Stimulated activated CD4-positive, alpha-beta T cell treated with anti-CD3 and anti-CD28 coated beads, Interleukin-12 subunit alpha, Interleukin-12 subunit beta, amount 100 ng/mL, for 48 hours (primary cell): ENCODE results near the gene IFITM1.
"Not testable (repeated sequence)": the region's sequence is repeated elsewhere in the genome, so short reads cannot be mapped to it uniquely, and the experiment has no call there.

Experiments used
- DNase-seq, 3 donors: peaks; one replicate each; pipeline ENCODE4 v3.0.0-alpha.2; 2020; ENCODE audit warnings: low read depth in 2 of 3, low spot score in 1 of 3

The IFITM1 gene

DNA sequence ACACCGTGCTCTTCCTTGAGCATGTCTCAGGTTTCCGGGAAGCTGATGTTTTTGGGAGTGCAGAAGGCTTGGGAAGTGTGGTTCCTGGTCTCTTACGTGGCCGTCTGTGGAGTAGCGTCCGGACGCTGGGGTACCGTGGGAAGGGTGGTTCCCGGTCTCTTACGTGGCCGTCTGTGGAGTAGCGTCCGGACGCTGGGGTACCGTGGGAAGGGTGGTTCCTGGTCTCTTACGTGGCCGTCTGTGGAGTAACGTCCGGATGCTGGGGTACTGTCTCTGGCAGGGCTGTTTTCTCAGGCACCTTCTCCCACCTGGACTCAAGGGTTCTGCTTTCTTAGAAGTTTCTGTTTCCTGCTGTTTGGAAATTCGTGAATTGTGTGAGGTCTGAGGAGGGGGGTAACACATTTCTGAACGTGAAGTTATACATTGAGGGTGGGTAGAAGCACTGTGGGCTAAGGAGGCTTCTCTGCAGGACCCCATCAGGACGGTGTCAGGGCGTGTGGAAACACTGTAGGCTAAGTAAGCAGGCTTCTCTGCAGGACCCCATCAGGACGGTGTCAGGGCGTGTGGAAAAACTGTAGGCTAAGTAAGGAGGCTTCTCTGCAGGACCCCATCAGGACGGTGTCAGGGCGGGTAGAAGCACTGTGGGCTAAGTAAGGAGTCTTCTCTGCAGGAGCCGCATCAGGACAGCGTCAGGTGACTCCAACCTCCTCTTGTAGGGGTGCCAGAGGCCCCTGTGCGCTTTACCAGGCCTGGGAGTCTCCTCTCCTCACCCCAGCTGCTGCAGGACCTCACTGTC is 12.2 kb downstream of the IFITM1 start:
- no peak for DNase-seq

DNA sequence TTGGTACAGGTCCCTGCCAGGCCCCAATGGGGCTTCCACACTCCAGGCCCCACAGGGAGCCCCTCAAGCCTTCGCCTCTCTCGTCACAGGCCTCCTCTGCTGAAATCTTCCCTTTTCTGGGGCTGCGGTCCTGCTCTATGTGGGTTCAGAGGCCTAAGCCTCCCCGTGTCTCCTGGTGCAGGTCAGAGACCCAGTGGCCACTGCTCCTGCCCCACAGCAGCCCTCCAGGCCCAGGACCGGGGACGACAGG is 12.7 kb downstream of the IFITM1 start:
- no peak for DNase-seq

DNA sequence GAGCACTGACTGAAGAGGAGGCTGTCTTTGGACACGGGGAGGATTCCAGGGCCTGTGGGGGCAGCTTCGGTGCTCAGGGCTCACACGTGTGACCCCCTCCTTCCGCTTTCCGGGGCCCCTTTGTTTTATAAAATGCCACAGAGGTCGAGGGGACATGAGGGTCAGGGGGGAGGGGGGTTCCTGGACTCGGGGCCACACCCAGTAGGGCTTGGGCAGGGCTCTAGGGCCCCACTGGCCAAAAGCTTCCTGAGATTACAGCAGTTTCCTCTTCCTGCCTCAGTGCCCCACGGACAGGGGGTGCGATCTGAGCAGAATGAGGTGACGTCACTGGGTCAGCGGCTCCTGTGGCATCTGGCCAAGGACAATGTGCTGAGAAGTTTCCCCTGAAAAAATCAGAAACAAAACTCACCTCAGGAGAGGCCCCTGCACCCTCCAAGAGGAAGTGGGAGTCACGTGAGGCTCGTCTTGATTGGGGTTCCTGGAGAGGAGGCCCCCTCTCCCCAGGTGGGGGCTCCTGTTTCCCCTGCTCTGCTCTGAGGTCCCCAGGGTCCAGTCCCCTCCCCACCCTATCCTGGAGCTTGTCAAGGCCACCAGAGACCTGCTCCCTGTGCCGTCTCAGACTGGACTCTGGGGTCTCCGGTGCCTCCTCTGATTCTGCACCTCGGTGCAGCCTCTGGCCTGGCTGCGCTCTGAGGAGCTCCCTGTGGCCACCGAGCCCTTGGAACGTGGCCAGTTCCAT is 13.2 kb downstream of the IFITM1 start:
- DNase-seq = peak in 1 of 3 donors; percentile 62

DNA sequence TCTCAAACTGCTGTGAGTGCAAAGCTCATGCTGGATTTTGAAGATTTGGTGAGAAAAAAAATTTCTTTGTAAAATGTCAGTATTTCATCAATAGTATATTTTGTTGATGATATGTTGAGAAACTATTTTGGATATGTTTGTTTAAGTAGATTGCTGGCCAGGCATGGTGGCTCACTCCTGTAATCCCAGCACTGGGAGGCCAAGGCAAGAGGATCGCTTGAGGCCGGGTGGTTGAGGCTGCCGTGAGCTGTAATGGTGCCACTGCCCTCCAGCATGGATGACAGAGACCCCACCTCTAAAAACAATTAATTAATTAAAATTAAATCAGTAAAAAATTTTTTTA is 13.7 kb downstream of the IFITM1 start:
- DNase-seq = no peak

DNA sequence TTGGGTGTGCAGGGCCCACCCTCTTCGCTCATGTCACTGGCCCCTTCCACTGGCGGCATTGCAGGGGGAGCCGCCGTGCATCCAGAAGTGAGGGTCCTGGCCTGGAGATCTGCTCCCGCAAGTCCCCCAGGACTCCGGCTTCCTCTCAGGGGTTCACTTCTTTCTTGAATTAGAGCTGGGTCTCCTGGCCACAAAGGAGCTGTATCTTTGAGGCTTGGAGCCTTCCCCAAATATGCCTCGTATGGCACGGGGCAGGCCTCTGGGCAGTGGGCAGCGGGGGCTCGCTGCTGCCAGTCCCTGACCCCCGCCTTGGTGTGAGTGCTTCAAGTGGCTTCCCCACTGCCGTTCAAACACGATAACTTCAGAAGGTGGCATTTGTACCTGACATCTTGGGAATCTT is 14.2 kb downstream of the IFITM1 start:
- DNase-seq = no peak

DNA sequence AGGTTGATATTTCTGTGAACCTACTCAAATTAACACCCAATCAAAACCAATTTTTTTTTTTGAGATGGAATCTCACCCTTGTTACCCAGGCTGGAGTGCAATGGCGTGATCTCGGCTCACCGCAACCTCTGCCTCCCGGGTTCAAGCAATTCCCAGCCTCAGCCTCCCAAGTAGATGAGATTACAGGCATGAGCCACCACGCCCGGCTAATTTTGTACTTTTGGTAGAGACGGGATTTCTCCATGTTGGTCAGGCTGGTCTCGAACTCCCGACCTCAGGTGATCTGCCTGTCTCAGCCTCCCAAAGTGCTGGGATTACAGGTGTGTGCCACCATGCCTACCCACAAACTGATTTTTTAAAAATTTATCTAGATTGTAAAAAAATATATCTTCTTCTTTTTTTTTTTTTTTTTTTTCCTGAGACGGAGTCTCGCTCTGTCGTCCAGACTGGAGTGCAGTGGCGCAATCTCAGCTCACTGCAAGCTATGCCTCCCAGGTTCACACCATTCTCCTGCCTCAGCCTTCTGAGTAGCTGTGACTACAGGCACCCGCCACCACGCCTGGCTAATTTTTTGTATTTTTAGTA is 14.8 kb downstream of the IFITM1 start:
- DNase-seq = not testable (repeated sequence)

DNA sequence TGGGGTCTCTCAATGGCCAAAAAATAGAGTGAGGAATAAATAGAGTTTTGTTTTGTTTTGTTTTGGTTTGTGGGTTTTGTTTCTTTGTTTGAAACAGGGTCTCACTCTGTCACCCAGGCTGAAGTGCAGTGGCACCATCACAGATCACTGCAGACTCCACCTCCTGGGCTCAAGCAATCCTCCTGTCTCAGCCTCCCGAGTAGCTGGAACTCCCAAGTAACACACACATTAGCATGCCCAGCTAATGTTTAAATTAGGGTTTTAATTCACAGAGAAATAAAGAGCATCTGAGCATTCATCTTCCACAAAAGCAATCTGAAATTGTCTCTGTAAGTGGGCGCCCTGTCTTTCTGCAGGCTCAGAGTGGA is 16.0 kb downstream of the IFITM1 start:
- DNase-seq = no peak

DNA sequence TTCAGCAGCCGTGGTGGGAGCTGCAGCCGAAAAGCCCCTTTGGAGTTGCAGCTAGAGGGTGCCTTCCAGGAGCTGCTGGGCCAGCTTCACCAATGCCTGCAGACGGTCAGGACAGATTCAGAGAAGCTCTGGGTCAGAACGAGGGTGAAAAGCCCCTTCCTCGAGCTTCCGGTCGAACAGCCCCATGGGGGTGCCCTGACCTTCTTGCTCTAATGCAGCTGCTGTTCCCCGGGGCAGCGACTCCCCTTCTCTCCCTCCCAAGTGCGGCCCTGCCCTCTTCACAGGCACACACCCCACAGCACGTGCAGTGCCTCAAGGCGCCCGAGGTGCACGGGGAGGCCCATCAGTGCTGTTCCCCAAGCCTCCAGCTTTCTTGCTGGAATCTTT is 16.5 kb downstream of the IFITM1 start:
- DNase-seq = no peak

DNA sequence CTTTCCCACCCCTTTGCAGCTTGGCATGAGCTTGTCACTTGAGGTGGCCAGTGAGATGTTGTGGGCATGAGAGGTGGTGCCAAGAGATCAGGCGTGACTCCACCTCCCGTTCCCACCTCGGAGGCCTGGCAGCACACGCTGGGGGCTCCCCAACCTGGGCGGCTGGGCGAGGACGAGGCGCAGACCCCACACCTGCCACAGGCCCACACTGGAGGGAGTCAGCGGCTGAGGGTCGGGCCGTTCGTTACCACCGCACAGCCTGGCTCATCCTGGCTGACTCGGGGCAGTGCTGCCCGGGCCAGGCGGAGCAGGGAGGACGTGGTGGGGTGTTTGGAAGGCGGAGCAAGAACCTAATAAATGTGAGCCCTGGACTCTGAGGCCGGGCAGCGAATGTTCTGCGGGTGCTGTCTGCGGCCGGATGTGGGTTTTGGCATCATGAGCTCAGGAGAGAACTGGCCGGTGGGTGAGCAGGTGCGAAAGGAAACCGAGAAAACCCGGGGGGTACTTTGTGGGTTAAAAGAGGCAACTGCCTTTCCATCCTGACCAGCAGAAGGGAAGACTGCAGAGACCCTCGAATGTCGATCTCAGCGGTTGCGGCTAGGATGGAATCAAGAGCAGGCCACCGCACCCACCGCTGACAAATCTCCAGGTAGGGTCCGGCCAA is 17.0 kb downstream of the IFITM1 start:
- no peak for DNase-seq

DNA sequence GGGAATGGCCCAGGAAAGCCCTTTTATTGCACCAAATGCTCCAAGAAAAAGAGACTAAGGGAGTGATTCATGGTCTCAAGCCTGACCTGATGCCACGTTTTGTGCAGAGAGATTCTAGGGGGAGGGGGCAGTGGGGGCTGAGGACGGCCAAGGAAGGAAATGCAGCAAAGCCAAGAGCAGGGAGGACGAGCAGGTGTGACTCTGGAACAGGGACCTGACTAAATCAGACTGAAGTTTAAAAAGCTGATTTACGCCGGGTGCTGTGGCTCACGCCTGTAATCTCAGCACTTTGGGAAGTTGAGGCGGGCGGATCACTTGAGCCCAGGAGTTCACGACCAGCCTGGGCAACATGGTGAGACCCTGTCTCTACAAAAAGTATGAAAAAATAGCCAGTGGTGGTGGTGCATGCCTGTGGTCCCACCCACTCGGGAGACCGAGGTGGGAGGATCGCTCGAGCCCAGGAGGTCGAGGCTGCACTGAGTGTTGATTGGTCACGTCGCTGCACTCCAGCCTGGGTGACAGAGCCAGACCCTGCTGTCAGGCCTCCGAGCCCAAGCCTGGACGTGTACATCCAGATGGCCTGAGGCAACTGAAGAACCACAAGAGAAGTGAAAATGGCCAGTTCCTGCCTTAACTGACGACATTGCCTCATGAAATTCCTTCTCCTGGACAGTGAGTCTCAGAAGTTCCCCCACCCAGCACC is 17.7 kb downstream of the IFITM1 start:
- DNase-seq = no peak

DNA sequence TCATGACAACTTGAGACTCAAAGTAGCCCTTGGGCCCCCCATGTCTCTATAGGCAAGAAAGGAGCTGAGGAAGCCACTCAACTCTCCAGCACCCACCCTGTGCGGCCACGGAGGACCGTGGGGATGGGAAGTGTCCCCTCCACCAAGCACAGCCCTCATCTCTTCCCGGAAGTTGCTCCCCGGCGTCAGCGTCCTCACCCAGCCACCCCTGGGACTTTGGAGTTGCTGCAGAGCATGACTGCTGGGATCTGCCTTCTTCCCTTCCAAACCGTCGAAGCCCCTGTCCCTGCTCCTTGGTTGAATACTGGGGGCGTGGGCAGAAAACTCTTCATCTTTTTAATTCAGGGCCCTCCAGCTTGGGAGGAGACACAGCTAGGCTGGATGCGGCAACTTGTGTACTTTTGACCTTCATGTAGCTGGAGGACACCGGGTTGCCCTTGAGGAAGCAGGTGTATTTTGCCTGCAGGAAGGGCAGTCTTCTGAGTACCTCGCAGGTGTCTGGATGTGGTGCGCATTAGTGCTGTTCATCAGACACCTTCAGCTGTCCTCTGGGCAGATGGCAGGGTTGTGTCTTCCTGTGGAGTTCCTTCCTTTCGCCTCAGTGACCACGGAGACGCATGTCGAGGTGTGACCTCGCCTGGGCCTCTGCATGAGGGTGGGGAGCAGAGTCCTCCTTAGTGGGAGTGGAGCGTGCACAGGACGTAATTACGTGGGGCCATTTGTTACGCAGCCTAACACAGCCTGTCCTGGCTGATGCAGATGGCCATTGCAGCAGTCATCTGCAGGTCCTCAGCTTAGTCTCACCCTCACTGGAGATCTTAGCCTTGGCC is 19.0 kb downstream of the IFITM1 start:
- DNase-seq = no peak

DNA sequence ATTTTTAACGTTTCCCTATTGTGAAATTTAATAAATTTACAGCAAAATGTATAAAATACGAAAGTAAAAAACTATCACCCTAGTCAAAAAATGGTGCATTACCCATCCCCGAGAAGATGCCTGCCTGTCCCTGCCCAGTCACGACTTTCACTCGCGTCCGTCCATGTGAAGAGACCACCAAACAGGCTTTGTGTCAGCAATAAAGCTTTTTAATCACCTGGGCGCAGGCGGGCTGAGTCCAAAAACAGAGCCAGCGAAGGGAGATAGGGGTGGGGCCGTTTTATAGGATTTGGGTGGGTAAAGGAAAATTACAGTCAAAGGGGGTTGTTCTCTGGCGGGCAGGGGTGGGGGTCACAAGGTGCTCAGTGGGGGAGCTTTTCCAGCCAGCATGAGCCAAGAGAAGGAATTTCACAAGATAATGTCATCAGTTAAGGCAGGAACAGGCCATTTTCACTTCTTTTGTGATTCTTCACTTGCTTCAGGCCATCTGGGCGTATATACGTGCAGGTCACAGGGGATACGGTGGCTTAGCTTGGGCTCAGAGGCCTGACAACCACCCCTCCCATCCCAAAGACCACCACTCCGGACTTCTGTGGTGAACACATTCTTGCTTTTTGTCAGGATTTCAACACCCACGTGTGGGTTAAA is 19.9 kb downstream of the IFITM1 start:
- DNase-seq = not testable (repeated sequence)

DNA sequence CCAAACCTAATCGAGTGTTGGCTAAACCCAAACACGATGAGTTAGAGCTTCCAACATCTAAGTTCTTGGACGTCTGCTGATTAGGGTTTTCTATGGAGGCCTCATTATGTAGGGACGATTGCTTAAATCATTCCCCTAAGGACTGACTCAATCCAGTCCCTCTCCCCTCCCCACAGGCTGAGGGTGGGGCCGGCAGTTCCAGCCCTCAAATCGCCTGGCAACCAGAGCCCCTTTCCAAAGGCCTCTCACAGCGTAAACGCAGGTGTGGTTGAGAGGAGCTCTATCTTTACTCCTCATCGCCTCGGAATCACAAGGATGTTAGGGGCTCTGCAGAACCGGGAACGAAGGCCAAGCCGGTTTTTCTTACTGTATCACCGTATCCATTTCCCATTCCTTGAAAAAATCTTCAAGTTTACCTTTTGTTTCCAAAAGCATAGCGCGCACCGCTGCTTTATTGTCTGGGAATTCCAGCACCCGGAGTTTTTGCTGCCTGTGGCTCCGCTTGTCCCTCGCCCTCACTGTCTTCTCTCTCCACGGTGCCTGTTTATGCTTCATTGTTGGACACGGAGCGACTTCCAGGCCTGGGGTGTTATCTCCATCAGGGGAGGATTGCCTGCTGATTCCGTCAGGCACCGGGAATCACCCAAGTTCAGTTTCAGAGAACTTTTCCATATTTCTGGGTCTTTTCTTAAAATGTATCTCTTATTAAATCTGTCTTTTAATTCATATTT is 20.6 kb downstream of the IFITM1 start:
- DNase-seq = no peak

DNA sequence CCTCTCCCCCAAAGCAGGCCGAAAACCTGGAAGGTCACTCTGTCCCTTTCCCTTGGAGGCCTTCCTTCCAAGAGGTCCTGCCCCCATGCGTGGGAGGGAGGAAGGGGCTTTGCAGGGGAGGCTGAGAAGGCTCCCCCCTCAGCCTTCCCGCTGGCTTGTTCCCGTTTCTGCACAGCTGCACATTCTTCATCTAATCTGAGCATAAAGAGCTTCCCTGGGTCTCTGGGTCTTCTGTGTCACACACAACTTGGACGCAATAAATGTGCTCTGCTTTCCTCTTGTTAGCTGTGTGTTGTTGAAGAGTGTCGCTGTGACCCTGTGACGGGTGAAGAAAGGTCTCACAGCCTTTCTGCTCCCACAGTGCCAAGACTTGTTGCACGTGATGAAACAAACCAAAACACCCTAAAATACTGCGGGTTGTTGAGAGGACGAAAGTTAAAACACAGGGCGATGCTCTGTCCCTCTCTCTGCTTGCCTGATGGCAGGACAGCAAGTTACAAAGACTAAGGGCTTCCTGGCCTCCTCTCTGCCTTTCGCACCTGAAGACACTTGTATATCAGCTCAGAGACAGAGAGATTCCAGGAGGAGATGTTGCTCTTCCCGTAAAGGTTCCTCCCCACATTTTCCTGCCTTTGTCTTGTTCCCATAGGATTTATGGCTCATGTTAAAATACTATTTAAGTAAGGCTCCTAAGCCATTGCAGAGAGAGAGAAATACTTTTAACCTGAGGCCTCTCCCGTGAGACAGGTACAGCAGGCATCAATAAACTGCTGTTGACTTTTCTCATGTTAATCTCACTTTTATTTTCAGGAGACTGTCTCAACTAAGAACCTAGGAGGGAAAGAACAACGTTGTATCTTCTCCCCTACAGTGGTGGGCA is 22.2 kb downstream of the IFITM1 start:
- DNase-seq = no peak

DNA sequence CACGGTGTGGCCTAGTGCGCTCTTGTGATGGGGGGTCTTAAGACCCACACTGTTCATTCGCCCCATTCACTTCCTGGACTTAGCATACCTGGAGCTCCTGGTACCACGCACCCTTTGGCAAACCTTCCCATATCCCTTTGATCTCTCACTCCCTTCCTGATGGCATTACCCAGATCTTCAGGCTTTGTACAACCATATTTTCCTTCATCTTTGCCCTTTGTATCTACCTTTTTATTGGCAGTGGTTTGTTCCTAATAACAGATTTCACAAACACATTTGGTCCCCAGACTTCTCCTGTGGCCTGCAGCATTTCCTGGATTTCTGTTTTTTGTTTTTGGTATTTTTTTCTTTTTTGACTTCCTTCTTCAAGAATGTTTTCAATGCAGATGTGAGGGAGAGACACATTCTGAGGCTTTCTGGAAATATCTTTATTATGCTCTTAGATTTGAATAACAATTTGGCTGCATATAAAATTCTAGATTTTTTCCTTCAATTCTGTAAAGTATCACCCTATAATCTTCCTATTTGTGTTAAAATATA is 22.9 kb downstream of the IFITM1 start:
- DNase-seq = no peak

DNA sequence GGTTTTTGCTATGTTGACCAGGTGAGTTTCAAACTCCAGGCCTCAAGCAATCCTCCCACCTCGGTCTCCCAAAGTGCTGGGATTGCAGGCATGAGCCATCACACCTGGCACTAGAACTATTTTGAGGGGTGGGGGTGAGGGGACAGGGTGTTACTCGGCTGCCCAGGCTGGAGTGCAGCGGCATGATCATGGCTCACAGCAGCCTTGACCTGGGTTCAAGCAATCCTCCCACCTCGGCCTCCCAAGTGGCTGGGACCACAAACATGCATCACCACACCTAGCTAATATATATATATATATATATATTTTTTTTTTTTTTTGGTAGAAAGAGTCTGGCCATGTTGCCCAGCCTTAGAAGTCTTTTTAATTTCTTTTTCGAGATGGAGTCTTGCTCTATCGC is 23.9 kb downstream of the IFITM1 start:
- DNase-seq = no peak

DNA sequence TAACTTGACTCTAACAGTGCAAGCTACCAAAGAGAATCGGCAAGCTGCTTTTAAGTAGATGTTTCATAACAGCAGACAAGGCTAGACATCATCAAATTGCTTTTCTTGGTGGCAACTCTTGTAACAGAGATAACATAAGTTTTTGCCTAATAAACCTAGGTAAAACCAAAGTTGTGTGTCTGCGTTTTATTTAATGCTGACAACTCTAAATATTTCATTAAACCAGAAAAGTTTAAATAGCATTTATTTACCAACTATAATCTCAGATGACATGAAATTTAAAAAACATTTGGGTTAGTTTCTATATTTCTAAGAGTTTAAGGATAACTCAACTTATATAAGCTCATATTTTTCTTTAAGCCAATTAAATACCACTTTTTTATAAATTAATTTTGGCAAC is 26.1 kb downstream of the IFITM1 start:
- DNase-seq = no peak
